ENCODE results near the gene RCSD1. TPM values are rescaled to one million over a fixed set of nuclear protein-coding genes. Genes with fewer than 3 reads are reported as not detected.
A peak's percentile ranks its signal among the peaks of the same experiment; 100 is the strongest.

RCSD1 gene
- total and polyA plus RNA-seq, 2 donors from 2014 or later = 3.9 to 18.3 TPM

DNA sequence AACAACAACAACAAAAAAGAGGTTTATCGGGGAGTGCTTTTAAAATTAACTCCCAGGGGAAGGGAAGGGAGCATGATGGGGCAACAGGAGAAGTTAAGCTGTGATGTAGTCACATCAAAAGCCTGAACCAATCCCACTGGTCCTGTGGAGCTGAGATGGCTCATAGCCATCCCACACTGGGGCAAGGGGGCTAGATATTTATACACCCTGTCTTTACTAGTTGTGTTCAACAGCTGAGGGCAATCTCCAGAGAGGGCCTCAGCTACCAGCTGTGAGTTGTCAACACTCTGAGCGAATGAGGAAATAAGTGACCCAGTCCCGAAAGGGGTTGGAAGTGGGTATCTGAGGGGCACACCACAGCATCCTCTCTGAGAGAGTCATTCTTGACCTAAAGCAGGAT, 45.5 kb upstream of the RCSD1 start:
- no peaks in the 10 kb centered on the region for H3K36me3 ChIP-seq (ENCODE audit: control insufficient read depth in 2 of 3, insufficient read depth in 3 of 3, low read length in 3 of 3)
- no peak overlapping the region for H3K9ac ChIP-seq (ENCODE audit: low read length in 3 of 3)
- H3K27me3 ChIP-seq (ENCODE audit: control insufficient read depth, insufficient read depth, low read length) = no peaks in the 10 kb centered on the region
- H3K4me1 ChIP-seq (ENCODE audit: control insufficient read depth in 2 of 3, insufficient read depth in 2 of 3, low read depth in 1 of 3, low read length in 3 of 3) = no peaks in the 10 kb centered on the region
- H3K27ac ChIP-seq (ENCODE audit: low read depth in 2 of 2, low read length in 2 of 2) = no peak overlapping the region
- no peak for TF ChIP-seq CTCF (IDR thresholded peaks at IDR 0.05; ENCODE audit: borderline replicate concordance, extremely low read depth, insufficient read depth)
- DNase-seq = peak in 1 of 5 donors; percentile 41
- intact Hi-C loops (cut with DNase I) = no loop called here
- no peak overlapping the region for H3K4me3 ChIP-seq (ENCODE audit: low read length in 3 of 3)
- H3K9me3 ChIP-seq (ENCODE audit: control insufficient read depth in 2 of 3, insufficient read depth in 1 of 3, low read length in 3 of 3) = no peaks in the 10 kb centered on the region
- no peak for FAIRE-seq

DNA sequence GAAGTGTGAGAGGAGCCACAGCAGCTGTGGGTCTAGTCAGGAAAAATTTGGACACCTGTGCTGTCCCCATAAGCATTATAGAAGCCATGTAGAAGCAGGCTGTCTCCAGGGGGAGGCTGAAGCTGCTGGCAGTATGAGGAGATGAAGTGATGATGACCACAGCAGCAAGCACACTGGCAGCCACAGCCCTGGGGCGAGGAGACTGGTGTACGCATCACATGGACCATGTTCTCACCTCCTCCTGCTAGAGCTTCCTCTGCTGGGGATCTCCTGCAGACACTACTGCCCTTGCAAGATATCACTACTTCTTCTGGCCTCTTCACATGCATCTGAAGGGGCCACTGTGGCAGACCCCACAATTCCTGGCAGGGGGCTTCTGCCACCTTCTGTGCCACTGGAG, 42.7 kb upstream of the RCSD1 start:
- TF ChIP-seq CTCF (IDR thresholded peaks at IDR 0.05; ENCODE audit: borderline replicate concordance, extremely low read depth, insufficient read depth) = no peak
- Histone ChIP-seq H3K9ac (ENCODE audit: low read length in 3 of 3) (no peak overlapping the region), H3K36me3 (ENCODE audit: control insufficient read depth in 2 of 3, insufficient read depth in 3 of 3, low read length in 3 of 3) (no peaks in the 10 kb centered on the region), H3K27me3 (ENCODE audit: control insufficient read depth, insufficient read depth, low read length) (no peaks in the 10 kb centered on the region), H3K4me1 (ENCODE audit: control insufficient read depth in 2 of 3, insufficient read depth in 2 of 3, low read depth in 1 of 3, low read length in 3 of 3) (no peaks in the 10 kb centered on the region), H3K9me3 (ENCODE audit: control insufficient read depth in 2 of 3, insufficient read depth in 1 of 3, low read length in 3 of 3) (no peaks in the 10 kb centered on the region), H3K27ac (ENCODE audit: low read depth in 2 of 2, low read length in 2 of 2) (no peak overlapping the region), H3K4me3 (ENCODE audit: low read length in 3 of 3) (no peak overlapping the region)
- intact Hi-C loops (cut with DNase I) = no loop called here
- FAIRE-seq (no peak), DNase-seq (no peak)

DNA sequence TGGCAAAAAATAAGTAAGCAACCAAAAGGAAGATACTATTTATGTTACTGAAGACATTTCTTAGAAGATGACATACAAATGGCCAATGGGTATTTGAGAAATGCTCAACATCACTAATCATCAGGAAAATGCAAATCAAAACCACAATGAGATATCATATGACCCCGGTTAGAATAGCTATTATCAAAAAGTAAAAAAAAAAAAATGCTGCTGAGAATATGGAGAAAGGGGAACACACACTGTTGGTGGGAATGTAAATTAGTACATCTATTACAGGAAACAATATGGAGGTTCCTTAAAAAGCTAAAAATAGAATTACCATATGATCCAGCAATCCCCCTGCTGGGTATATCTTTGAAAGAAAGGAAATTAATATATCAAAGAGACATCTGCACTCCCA, 42.2 kb upstream of the RCSD1 start:
- Histone ChIP-seq H3K27ac (ENCODE audit: low read depth in 2 of 2, low read length in 2 of 2) (no peak overlapping the region), H3K4me1 (ENCODE audit: control insufficient read depth in 2 of 3, insufficient read depth in 2 of 3, low read depth in 1 of 3, low read length in 3 of 3) (no peaks in the 10 kb centered on the region), H3K27me3 (ENCODE audit: control insufficient read depth, insufficient read depth, low read length) (no peaks in the 10 kb centered on the region), H3K36me3 (ENCODE audit: control insufficient read depth in 2 of 3, insufficient read depth in 3 of 3, low read length in 3 of 3) (no peaks in the 10 kb centered on the region), H3K9me3 (ENCODE audit: control insufficient read depth in 2 of 3, insufficient read depth in 1 of 3, low read length in 3 of 3) (no peaks in the 10 kb centered on the region), H3K4me3 (ENCODE audit: low read length in 3 of 3) (no peak overlapping the region), H3K9ac (ENCODE audit: low read length in 3 of 3) (no peak overlapping the region)
- FAIRE-seq (no peak), DNase-seq (no peak)
- TF ChIP-seq CTCF (IDR thresholded peaks at IDR 0.05; ENCODE audit: borderline replicate concordance, extremely low read depth, insufficient read depth) = no peak
- intact Hi-C loops (cut with DNase I) = no loop called here

- H3K27ac ChIP-seq (ENCODE audit: low read depth in 2 of 2, low read length in 2 of 2) = no peak overlapping the region
- TF ChIP-seq CTCF (IDR thresholded peaks at IDR 0.05; ENCODE audit: borderline replicate concordance, extremely low read depth, insufficient read depth) = no peak
- intact Hi-C loops (cut with DNase I) = no loop called here
- H3K9me3 ChIP-seq (ENCODE audit: control insufficient read depth in 2 of 3, insufficient read depth in 1 of 3, low read length in 3 of 3) = no peaks in the 10 kb centered on the region
- H3K27me3 ChIP-seq (ENCODE audit: control insufficient read depth, insufficient read depth, low read length) = no peaks in the 10 kb centered on the region
- no peaks in the 10 kb centered on the region for H3K4me1 ChIP-seq (ENCODE audit: control insufficient read depth in 2 of 3, insufficient read depth in 2 of 3, low read depth in 1 of 3, low read length in 3 of 3)
- no peaks in the 10 kb centered on the region for H3K36me3 ChIP-seq (ENCODE audit: control insufficient read depth in 2 of 3, insufficient read depth in 3 of 3, low read length in 3 of 3)
- H3K4me3 ChIP-seq (ENCODE audit: low read length in 3 of 3) = no peak overlapping the region
- FAIRE-seq (no peak), DNase-seq (no peak)
- H3K9ac ChIP-seq (ENCODE audit: low read length in 3 of 3) = no peak overlapping the region
Observed at GRCh38 chr1:167588361-167588760, 41.7 kb upstream of the RCSD1 start.

All from kidney (tissue), 14 donors.